HCEC 1CT (cell line): ENCODE data around the gene ZNF618.
"Not testable (repeated sequence)": the region's sequence is repeated elsewhere in the genome, so short reads cannot be mapped to it uniquely, and the experiment has no call there.

Source experiments
- DNase-seq: peaks from one replicate; pipeline ENCODE4 v3.0.0-alpha.2; 2017

The ZNF618 gene

DNA sequence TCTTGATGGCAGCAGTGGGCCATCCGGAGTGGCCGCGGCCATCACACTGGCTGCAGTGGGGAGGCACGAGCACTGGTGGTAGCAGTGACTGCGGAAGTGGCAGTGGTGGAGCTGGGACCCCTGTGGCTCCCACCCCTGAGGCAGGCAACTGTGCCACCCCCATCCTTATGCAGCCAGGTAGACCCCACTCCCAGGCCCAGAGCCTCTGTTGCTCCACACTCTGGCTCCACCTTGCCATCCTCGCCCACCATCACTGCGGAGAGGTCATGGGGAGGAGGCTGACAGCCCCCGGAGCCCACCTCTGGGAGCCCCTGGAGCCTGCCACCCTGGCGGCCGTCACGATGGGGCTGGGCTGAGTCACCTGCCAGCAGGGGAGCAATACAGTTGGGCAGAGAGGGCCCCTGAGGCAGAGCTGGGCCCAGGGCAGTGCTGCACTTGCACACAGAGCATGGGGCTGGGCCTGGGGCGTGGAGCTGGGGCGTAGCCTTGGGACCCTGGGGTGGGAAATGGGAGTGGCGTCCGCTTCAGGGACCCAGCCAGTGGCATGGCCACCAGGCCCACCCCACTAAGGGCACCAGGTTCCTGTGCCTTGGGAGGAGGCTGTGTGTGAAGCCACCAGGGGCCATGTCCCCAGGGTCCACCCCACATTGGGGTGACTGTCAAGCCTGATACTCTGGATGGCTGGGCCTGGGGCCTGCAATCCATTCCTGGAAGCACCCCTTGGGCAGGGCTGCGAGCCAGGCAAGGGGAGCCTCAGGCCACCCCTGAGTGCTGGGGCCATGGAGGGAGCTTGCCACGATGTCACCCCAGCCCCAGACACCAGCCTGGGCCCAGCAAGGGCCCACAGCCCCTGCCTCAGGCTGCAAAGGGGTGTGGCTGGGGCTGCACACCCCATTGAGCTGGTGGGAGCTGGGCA lies 194.3 kb downstream of the ZNF618 start:
- no peak for DNase-seq

GRCh38 chr9:114071197-114071795 lies 195.2 kb downstream of the ZNF618 start:
- no peak for DNase-seq

DNA sequence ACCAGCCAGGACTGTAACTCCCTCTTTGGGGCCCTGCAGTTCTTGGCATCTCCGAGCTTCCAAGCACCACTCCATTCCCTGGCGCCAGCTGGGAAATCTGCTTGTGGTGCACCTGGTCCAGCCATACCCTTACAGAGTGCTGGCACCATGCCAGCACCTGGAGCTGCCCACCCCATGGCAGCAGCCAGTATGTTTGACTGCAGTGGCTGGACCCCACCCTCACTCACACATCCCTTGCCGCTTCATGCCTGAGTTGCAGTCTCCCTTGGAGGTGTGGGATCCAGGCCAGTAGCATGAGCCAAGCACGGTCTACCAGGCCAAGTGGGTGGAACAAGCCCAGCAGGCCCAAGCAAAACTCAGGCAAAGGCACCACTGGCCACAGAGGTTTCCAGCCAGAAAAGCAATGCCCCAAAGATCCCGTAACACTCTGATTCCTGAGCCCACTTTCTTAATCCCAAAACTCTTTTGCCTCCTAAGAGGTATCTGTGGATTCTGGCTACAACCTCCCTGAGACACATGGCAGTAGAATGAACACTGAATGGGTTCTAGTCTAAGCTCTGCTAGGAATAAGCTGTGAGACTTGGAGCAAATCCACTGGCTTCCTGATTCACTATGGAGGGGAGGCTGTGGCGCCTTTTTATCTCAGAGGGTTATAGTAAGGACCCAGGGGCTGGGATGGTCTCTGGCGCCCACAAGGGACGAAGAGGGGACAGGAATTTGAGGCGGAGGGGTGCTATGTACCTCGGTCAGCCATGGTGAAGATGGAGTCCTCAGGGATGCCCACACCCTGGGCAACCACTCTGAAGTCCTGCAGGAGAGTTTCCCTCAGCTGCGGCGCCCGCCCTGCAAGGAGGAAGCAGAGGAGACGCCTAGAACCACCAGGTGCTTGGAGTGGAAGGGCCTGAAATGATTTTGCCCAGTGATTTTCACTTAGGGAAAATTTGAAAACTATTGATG lies 196.4 kb downstream of the ZNF618 start:
- DNase-seq, result no peak

- DNase-seq, result no peak
Observed at GRCh38 chr9:114075602-114076001, 199.5 kb downstream of the ZNF618 start.

GRCh38 chr9:114076237-114077161 lies 200.4 kb downstream of the ZNF618 start:
- no peak for DNase-seq

- DNase-seq, result no peak
Observed at GRCh38 chr9:114077162-114077837, 201.2 kb downstream of the ZNF618 start.

- DNase-seq, result no peak
Observed at GRCh38 chr9:114078021-114078780, 202.1 kb downstream of the ZNF618 start, which contains the start of gene AMBP. TSS of gene AMBP (minus strand) at chr9:114078300. CDS start at chr9:114078209, 91 bp downstream.

DNA sequence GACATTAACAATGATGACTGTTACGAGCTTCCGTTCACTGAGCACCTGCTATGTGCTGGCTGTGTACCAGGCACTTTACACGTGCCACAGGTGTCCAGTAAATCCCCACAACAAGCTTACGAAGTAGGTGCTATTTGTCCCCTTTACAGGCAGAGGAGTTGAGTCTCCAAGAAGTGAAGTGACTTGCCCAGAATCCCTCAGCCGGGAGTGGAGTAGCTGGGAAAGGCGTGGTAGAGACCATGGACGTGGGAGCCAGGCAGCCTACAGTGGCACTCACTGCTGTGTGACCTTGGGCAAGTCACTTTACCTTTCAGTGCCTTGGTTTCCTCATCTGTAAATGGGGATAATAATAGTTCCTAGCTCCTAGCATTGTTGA lies 202.7 kb downstream of the ZNF618 start:
- no peak for DNase-seq

DNA sequence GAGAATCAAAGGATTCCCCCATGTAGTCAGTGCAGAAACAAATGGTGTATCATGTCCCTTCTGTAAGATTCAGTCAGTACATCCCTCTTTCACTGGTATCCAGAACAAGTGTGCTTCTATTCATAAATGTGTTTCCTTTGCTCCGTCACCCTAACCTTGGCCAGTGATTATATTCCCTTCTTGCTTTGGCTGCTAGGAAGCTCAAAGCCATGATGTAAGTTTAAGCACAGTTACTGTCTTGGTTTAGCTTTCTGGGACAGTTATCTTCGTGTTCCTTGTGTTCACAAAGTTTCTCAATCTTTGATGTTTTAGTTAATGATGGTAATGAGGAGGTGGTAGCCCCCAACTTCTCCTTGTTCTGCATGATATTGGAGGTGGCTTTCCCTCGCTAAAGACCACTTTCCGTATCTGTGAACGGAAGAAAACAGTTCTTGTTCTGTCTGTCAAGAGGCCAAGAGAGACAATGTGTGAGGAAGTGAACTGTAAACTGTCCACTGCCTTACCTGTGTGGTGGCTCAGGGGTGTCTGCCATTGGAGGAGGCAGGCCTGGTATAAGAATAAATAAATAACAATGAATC lies 204.2 kb downstream of the ZNF618 start:
- DNase-seq, result no peak

- DNase-seq, result no peak
Observed at GRCh38 chr9:114080773-114081440, 204.8 kb downstream of the ZNF618 start.

DNA sequence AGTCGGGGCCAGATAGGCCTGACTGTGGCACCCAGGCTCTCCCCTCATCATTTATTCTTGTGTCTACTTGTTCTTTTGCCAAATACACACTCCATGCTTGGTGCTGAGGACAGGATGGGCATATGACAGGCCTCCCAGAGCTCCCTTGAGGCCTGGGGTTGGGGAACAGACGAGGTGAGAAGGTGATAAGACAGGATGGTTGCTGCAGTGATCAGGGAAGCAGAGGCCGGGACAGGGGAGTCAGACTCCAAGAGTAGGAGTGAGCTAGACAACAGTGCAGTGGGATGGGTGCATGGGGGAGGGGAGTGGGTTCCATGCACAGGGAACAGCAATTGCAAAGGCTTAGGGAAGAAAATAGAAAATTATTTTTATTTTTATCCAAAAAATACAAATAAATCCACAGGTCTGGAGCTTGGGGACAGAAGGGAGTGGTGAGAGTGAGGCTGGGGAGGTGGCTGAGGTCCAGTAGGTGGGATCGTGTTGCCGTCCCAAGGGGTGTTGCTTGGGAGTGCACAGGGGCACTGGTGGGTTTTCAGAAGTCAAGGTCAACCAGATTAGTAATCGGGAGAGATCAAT lies 205.4 kb downstream of the ZNF618 start:
- DNase-seq, result no peak

DNA sequence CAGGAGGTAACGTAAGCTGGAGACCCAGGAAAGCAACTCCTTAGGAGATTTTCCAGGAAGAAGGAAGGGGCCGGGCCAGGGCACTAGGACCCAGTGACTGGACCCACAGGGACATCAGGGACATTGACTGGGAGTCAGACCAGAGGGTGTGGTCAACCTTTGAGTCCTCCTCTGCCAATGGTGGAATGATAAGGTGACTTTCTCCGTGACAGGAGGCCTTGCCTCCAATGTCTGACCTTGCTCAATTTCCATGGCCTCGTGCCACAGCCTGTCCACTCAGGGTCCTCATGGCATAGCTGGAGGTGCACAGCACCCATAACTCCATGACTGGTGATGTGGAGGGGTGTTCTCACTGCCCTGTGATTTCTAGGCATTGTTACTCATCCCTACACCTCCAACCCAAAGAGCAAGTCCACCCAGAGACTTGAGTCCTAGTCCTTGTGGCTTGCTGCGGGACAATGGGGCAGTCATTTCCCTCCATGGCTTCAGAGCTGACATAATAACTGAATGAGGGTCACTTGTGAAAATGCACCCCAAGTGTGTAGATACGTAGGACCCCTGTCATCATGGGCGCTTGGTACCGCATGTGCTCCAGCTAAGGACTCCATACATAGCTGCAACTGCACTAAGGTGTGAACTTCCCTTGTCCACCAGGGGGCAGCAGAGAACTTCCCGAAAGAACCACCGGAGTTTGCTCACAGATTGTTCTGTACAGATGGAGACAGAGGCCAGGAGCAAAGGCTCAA lies 206.1 kb downstream of the ZNF618 start:
- DNase-seq, result peak; percentile 74

DNA sequence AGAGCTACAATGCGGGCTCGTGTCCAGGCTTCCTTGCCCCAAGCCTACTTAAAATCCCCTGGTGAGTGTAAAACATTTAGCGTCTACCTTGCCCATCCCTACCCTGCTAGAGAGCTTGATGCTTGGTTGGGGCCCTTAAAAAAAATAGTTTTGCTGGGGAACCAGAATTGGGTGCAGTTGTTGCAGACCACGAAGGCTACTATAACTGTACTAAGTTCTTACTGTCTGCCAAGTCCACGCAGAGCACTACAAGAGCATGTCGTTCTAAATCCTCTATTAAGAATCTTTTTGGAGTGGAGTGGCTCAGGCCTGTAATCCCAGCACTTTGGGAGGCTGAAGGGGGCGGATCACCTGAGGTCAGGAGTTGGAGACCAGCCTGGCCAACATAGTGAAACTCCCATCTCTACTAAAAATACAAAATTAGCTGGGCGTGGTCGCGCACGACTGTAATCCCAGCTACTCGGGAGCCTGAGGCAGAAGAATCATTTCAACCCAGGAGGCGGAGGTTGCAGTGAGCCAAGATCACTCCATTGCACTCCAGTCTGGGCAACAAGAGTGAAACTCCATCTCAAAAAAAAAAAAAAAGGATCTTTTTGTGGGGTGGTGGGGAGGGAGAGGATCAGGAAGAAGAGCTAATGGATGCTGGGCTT lies 206.8 kb downstream of the ZNF618 start:
- not testable (repeated sequence) for DNase-seq

- no peak for DNase-seq
Observed at GRCh38 chr9:114083666-114084065, 207.6 kb downstream of the ZNF618 start.

GRCh38 chr9:114084282-114085073 lies 208.4 kb downstream of the ZNF618 start:
- no peak for DNase-seq

DNA sequence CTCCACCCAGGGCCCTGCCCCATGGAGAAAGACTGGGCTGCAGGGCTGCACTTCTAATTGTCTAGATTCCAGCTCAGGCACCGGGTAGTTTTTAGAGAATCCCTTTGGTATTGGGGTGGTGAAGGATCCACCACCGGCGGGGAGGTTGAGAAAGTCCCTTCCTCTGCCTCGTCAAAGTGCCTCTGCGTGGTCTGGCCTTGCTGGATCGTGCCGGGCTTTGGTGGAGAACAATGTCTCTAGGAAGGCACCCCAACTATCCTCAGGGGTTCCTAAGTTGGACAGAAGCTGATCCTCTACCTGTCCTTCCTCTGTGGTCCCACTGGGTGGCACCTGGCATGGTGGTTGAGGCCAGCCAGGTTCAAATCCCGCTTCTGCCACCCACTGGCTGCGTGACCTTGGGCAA lies 209.3 kb downstream of the ZNF618 start:
- DNase-seq, result no peak

- no peak for DNase-seq
Observed at GRCh38 chr9:114086009-114086408, 209.9 kb downstream of the ZNF618 start.
